Right kidney (tissue), 1 donor: Measurements from ENCODE around the gene KCP.
A peak's percentile ranks its signal among the peaks of the same experiment; 100 is the strongest.

Experiments
- DNase-seq: peaks from one replicate; pipeline ENCODE4 v3.0.0-alpha.2; 2016

KCP gene

DNA sequence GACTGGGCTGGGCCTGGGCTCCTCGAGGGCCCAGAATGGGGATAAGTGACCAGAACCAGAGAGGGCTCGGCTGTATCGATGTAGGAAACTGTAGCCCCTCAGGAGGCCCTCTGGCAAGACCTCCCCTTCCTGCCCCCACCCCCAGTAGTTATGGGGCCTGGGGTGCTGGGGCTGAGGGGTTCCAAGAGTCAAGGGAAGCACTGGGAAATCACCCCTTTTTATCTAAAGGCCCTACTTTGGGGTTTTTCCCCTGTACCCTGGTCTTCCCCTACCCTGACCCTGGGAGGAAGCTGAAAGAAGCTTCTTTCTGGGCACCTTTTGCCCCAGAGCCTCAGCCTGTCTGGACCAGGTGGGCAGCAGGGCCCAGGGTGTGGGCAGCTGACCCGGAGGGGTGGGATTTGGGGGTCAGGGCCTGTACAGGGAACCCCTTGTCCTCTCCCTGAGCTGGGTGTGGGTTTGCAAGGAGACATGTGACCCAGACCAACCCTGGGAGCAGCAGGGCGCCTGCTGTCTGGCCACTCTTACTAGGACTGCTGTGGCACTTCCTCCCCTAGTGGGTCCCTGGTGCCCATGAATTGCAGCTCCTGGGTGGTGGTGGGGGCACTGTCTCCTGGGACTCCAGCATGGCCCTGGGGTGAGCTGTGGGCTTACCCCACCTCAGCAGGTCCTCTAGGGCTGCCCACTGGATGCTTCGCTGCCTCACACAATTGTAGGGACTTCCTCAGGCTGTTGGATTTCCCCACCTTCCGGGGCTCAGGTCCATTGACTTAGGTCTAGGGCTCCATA lies 28.8 kb upstream of the KCP start:
- DNase-seq: no peak

DNA sequence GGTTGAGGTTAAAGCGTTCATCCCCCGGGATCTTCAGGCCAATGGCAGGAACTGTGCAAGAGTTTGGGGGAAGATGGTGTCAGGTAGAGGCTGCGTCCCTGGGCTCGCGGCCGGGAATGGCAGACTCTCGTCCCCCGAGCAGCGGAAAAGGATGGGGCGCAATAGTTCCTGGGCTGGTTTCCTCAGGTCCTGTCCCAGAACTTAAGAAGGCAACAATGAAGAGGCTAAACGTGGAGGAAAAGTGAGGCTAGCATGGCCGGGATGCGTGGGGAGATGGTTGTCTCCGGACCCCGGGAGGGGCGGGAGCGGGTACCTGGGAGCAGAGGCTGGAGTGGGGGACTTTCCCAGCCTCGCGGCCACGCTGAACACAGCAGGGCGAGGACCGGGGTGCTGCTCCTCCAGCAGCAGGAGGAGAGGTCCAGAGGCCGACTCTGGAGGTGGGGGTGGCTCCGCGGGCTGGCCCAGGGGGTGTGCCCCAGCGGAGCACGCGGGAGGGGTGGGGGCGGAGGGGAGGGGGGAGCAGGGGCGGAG lies 28.1 kb upstream of the KCP start:
- DNase-seq: peak; percentile 63

DNA sequence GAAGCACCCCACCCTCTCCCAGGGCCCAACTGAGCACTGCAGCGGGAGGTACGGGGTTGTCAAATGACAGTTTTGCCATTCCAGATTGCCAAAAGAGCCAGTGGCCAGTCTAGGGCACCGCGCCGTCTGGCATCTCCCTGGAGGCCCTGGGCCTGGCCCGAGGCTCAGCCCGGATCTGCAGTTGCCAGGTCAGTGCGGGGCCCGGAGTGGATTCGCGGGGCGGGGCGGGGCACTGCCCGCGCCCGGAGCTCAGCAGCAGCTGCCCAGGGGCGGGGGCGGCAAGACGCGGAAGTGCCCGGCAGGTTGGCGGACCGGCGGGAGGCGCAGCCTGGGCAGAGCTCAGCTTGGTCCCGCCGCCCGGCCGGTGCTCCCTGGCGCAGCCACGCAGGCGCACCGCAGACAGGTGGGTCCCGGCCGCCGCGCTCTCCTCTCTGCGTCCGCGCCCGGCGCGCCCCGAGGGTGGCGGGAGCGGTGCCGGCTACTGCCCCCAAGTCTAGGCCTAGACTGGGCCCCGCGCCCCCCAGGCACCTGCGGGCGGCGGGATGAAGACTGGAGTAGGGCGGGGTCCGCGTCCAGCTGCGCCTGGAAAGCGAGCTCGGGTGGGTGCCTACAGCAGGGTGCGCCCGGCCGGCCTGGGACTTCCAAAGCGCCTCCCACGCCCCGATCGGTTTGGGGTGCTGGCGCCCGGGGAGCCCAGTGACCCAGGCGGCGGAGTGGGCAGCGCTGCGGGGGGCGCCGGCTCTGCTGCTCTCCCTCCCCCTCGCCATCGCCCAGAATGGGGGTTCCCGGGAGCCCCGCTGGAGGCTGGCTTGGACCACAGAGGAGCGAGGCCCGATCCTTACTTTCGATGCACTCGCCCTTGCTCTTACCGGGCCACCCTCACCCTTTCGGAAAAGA lies 27.4 kb upstream of the KCP start, which contains the start of gene IRF5:
IRF5 (plus strand) TSS at position 281 of the 897 bp plus-strand sequence. CDS start 4,155 bp downstream, outside the sequence.
- DNase-seq: peak; percentile 75

DNA sequence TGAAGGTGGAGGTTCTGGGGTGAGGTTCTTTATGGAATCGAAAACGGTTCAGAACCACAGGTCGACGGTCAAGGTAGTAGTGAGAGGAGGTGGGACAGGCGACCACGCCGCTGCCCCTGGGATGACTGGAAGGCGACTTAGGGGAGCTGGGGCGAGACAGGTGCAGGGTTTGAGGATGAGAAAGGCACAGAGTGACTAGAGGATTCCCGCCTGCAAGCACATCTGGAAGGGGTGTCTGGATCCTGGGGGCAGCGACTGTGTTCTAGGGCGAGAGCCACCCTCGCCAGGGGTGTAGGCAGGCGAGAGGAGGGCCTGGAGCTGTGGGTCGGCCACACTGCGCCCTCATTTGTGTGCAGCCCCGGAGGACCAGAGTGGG lies 26.8 kb upstream of the KCP start:
- no peak for DNase-seq

DNA sequence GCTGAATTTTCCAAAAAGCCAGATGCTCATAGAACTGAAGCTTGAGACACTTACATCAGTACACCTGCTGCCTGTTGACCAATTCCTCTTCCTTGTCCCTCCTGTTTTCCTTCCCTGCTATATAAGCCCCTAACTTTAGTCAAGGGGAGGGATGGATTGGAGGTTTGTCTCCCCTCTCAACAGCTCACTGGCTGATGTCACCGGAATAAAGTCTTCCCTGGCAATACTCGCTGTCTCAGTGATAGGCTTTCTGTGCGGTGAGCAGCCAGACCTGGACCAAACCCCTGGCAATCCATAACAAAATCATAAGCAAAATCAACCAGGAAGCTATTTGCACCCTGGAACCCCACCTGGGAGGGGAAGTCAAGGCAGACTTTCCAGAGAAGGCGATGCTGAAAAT lies 26.3 kb upstream of the KCP start:
- no peak for DNase-seq

DNA sequence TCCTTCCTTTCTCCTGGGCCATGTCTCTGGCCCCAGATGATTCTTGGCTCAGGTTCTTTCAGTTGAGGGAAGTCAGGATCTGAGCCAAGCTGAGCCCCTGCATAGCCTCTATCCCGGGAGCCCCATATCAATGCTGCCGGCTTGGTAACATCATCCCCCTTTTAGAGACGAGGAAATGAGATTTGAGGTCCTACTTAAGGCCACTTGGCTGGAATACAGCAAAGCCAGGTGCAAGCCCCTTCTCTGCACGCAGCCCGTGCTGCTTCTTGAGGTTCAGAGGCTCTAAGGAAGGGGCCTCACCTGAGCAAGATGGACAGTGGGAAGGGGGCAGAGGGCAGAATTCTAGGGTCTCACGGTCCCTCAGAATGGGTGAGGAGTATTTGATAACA lies 24.8 kb upstream of the KCP start:
- DNase-seq: no peak

DNA sequence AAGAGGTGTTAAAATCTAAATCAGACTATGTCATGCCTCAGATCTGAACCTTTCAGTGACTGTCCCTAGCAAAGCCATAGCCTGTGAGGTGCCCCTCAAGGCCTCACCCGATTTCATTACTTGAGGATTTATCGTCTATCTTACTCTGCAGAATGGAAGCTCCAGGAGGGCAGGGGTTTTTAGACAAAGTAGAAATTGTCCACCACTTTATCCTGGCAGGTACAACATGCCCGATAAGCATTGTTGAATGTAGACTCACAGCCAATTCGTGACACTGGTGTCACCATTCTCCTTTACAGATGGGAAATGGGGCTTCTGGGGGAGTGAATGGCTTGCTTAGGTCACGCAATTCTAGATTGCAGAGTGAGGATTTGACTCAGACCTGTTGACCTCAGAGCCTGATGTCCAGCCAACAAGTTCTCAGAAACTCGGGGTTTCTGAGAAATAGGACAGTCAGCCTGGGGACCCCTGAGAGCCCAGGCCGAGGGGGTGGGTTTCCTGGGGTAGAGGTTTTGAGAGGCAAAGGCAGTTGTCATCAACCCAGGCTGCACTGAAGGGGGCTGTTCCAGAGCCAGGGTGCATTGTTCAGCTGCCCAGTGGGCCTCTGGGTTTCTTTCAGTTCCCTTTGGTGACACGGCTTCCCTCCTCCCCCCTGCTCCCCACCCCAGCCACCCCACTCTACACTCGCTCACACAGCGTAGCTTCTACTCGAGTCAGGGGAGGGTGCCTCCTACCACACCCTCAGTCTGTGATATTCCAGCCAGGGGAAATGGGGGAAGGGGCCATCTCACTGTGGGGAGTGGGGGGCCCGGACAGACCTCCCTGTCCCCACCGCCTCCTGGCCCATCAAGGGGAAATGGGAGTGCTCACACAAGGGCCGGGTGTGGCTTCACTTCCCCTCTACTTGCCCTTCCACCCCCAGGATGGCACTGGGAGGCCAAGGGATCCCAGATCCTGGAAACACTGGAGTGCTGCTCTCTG lies 24.1 kb upstream of the KCP start:
- no peak for DNase-seq

DNA sequence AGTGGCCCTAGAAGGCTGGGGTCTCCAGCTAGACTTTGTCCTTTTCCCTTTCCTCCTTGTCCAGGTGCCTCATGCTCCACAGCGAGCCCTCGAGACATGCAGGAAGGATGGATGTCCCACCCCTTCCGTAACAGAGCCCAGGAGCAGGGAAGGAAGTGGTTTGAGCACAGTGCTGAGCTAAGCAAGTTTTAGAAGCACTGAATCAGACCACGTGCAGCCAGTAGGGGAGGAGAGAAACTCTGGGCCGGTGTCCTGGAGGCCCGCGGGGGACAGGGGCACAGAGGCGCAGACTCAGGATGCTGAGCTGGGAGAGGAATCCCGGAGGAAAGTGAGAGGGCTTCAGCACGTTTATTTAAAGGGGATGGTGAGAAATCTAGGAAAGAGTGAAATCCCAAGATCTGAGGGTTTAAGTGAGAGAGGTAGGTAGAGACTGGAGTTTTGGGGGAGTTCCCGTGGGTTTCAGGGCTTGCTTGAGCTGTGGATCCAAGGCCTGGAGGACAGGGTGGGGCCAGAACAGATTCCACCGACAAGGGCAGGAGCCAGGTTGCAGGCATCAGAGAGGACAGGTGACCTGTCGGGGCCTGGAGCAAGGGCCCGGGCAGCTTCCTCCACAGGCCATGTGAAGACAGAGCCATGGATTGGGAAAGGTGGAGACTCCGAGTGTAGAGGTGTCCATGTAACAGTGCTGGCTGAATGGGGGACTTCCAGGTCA lies 22.8 kb upstream of the KCP start:
- no peak for DNase-seq

DNA sequence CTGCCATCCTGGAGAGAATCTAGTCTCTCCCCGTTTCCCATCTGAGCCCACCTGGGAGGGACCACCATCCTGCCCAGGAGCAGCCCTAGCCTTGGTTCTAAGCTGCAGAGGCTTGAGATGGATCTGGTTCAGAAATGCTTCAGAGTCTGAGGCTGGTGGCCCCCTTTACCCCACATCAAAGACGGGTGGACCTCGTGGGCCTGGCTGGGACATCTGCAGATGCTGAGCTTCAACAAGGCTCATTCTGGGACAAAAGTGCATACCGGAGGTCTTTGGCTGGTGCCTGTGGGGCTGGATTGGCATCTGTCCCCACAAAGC lies 22.3 kb upstream of the KCP start:
- DNase-seq: no peak

DNA sequence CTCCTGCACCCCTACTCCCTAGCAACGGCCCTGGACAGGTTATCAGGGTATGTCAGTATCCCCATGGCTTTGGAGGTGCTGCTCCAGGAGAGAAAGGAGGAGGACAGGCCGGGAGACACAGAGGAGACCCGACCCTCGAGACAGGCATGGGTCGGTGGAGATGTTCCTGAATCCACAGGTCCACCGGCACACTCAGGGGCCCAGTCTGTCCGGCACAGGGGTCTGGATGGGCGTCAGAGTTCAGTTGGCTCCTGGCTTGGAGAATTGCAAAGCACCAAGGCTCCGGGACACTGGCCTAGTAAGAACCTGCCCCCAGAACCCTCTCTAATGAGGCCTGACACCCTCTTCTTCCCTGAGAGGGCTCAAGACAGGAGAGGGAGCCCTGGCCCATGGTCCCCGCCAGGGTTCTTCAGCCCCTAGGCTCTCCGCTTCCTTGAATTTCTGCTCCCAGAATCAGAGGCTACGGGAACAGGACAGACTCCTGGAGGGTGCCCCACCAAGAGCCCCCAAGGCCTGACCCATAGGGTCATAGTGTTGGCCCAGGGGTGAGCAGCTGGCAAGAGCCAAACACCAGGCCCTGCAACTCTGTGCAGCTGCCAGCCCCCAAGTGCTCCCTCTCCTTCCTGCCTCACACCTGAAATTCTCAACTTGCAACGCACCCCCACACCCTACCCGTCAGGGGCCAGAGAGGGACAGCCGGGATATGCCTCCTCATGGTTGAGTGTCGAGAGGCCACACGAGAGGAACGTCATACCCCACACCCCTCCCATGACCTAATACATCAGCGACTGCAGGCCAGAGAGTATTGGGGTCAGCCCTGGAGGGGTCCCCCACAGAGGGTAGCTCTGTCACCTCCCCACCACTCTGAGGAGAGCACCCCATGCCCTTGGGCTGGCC lies 21.7 kb upstream of the KCP start:
- no peak for DNase-seq

DNA sequence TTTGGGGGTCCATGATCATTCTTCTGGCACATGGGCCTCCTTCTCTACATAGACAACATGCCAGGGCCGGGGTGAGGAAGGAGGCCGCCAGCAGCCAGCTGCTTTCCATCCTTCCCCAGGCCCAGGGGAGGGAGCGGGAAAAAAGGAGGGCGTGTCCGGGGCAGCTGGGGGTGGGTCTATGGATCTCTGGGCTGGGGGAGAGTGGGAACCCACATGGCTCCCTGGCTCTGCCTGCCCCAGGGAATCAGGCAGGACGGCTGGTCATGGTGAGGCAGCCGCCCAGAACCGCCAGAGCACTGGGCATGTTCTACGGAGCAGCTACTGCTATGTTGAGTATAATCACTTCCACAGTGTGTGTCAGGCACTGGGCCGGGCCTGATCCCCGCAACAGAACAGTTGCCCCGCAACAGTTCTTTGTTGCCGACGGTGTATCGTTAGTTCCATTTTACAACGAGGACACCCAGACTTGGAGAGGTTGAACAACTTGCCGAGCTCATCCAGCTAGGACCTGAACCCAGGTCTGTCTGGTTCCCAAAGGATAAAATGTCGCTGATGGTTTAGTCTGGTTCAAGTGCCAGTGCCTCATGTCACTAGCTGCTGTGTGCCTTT lies 20.8 kb upstream of the KCP start:
- no peak for DNase-seq

DNA sequence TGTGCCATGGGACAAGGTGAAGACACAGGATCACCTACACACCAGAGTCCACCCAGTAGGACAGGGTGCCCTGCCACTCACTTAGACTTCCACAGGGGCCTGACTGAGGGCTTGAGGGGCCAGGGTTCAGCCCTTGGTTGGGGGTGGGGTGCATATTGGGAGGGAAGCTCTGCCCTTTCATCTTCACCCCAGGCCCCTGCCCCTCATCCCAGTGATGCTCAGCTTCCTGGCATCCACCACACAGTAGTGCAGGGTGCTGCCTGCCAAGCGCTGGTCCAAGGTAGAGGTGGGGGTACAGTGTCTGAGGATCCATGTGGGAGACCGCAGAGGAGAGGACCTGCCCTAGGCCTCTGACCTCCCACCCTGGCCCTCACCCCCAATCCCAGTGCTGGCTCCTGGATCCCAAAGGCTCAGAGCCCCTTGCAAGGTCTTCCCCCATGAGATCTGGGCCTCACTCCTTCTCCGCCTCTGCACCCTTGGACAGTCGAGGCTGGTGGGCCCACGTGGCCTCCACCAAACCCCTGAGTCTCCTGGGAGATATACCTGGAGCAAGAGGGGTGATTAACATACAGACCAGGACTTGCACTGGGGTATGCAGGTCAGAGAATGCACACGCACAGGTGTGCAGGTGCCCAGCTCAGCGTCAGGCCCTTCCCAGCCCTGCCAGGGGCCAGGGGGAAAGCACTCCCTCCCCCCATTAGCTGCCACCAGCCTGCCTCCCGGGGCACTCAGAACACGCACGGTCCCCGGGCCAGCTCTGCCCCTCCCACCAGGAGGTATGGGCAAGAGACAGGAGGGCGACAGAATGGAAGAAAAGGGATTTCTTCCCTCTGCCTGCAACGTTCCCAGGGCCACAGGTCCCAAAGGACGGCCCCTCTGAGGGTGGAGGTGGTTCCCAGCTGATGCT lies 18.6 kb upstream of the KCP start:
- no peak for DNase-seq

DNA sequence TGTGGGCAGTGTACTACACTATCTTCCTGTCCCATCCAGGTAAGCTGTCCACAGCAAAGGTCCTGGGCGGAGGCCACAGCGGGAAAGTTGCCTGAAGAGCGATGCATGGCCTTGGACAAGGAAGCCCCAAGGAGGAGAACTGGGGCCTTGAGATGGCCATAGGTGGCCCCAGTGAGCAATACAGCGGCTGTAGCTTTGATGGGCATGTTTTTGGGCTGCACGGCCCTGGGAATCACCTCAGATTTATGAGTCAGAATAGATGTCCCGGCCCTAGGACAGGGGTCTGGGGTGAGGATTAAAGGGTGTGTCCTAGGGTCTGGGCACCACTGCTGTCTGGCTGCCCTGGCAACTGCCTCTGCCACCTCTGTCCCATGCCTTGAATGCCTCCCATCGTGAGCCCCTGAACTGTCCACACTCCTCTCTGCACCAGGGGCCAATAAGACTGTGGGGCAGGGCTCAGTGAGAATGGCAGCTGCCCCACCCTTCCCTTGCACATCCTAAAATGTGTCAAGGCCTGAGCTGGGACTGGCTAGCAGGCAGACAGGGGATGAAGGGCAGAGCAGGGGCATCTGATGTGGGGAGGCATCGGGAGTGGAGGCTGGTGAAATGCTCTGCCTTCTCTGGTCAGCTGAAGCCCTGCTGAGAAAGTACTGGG lies 17.8 kb upstream of the KCP start:
- DNase-seq: no peak

DNA sequence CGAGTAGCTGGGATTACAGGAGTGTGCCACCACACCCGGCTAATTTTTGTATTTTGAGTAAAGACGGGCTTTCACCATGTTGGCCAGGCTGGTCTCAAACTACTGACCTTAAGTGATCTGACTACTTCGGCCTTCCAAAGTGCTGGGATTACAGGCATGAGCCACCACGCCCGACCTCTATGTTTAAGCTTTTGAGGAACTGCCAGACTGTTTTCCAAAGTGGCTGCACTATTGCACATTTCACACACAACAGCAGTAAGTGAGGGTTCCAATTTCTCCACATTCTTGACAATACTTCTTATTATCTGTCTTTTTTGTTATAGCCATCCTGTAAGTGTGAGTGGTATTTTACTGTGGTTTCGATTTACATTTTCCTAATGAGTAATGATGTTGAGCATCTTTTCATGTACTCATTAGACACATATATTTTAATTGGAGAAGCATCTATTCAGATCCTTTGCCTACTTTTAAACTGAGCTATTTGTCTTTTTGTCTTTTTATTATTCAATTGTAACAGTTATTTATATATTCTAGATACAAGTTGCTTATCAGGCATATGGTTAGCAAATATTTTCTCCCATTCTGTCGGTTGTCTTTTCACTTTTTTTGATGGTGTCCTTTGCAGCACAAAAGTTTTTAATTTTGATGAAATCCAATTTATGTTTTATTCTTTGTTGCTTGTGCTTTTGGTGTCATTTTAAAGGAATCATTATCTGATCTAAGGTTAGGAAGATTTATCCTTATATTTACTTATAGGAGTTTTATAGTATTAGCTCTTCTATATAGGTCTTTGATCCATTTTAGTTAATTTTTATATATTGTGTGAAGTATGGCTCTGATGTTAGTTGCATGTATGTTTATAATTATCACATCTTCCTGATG lies 14.4 kb upstream of the KCP start:
- DNase-seq: no peak

DNA sequence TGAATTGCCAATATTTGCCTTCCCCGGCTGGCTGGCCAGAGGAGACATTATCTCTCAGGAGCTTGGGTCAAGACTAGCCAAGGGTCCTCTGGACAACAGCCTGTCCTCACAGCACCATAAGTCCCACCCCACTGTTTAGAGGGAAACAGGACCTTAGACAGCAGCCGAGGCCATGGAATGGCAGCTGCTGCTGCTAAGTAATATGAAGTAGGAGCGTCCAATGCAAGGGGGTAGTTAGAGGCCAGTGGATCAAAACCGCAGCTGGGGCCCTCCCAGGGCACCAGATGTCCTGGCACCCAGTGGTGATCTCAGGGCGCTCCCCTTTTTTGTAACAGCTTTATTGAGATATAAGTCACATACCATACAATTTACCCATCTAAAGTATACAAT lies 12.9 kb upstream of the KCP start:
- no peak for DNase-seq

DNA sequence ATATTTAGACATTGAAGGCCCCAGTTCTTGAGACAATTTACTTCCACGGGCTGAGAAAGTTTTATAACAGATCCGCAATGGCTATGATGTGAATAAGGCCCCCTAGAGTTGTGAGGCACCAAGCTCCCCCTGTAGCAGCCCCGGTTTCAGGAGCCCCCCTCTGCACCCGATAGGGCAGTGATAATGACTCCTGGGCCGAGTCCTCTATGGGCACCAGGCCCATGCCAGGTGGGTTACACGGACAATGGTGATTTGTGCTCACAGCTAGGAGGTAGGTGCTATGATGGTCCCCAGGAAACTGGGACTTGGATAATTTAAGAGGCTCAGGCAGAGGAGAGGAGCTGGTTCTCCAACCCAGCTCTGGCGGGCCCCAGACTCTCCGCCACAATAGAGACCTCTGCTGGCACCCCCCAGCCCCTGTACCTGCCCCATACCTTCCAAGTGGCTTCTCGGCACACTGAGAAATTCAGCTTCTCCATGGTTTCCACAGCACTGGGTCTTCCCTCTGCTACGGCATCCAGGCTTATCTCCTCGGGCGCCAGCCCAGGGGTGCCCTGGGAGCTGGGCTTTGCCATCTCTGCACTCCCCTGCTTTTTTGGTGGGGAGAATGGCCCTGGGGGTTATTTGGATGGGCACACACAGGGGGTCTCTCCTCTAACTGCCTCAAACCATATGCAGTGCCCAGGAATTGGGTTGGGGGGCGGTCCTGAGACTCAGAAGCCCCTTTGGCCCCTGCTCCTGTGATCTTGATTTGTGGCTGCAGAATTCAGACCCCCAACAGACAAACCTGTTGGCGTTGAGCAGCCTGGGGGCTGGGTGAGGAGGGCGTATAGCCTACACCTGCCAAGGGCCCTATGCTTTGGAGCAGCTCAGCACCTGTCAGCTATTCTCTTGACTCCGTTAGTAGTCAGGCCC lies 12.2 kb upstream of the KCP start:
- DNase-seq: no peak
